HepG2 (cell line): ENCODE results near the gene DZANK1. TPM values are rescaled to one million over a fixed set of nuclear protein-coding genes. Genes with fewer than 3 reads are reported as not detected.

ENCODE experiments used
- ARID2 ChIP-seq: sonication (generic); formaldehyde crosslinking; IDR thresholded peaks from 2 replicates; pipeline ENCODE4 v1.8.1; 2022; ENCODE audit warnings: mild to moderate bottlenecking, missing genetic modification reagents, borderline replicate concordance
- FIP1L1 ChIP-seq: fragments of 200-400 bp; formaldehyde crosslinking; IDR thresholded peaks from 2 replicates; pipeline ENCODE4 v1.6.1; 2018; ENCODE audit warnings: low read depth, mild to moderate bottlenecking, low read length, moderate library complexity, borderline replicate concordance; ENCODE audit not compliant: insufficient read depth
- HNRNPUL1 ChIP-seq: fragments of 200-400 bp; formaldehyde crosslinking; IDR thresholded peaks from 2 replicates; pipeline ENCODE4 v1.6.1; 2017; ENCODE audit warnings: low read depth, mild to moderate bottlenecking, low read length, moderate library complexity
- ISL2 ChIP-seq: sonication (generic); formaldehyde crosslinking; IDR thresholded peaks from 2 replicates; pipeline ENCODE4 v1.5.0; 2020; ENCODE audit warnings: missing genetic modification reagents
- KDM2A ChIP-seq: sonication (generic); formaldehyde crosslinking; IDR thresholded peaks from 2 replicates; pipeline ENCODE4 v1.4.0; 2020; ENCODE audit warnings: low read depth, missing genetic modification reagents, borderline replicate concordance
- NFYB ChIP-seq: sonication (generic); formaldehyde crosslinking; IDR thresholded peaks from 2 replicates; pipeline ENCODE4 v1.4.0; 2020; ENCODE audit warnings: missing genetic modification reagents
- PAXIP1 ChIP-seq: sonication (generic); formaldehyde crosslinking; conservative IDR thresholded peaks from 2 replicates; pipeline ENCODE4 v1.4.0; 2020; ENCODE audit warnings: mild to moderate bottlenecking, missing genetic modification reagents, moderate library complexity
- POLR2A ChIP-seq, 2 experiments: IDR thresholded peaks; 2 replicates each; pipeline ENCODE4 v1.6.1; 2011; ENCODE audit warnings: low read depth in 2 of 2, low read length in 2 of 2, mild to moderate bottlenecking in 1 of 2, moderate library complexity in 1 of 2; ENCODE audit not compliant: insufficient read depth in 1 of 2
- RAD21 ChIP-seq: fragments of 450-650 bp; formaldehyde crosslinking; IDR thresholded peaks from 2 replicates; pipeline ENCODE4 v1.5.0; 2020; ENCODE audit warnings: mild to moderate bottlenecking
- RXRA ChIP-seq: sonication (generic); formaldehyde crosslinking; IDR thresholded peaks from 2 replicates; pipeline ENCODE4 v1.5.1; 2020; ENCODE audit warnings: missing genetic modification reagents
- ZNF264 ChIP-seq: sonication (generic); formaldehyde crosslinking; IDR thresholded peaks from 2 replicates; pipeline ENCODE4 v1.4.0; 2020; ENCODE audit warnings: missing genetic modification reagents
- ZNF317 ChIP-seq: sonication (generic); formaldehyde crosslinking; IDR thresholded peaks from 2 replicates; pipeline ENCODE4 v1.5.0; 2020; ENCODE audit warnings: mild to moderate bottlenecking, missing genetic modification reagents
- ZNF597 ChIP-seq: sonication (generic); formaldehyde crosslinking; IDR thresholded peaks from 2 replicates; pipeline ENCODE4 v1.5.0; 2020; ENCODE audit warnings: missing genetic modification reagents
- ZNF792 ChIP-seq: IDR thresholded peaks from 2 replicates; pipeline ENCODE4 v1.6.1; 2016
- ZZZ3 ChIP-seq: sonication (generic); formaldehyde crosslinking; IDR thresholded peaks from 2 replicates; pipeline ENCODE4 v1.4.0; 2020; ENCODE audit warnings: missing genetic modification reagents, mild to moderate bottlenecking, borderline replicate concordance
- polyA plus RNA-seq, 8 experiments: library from polyadenylated mRNA; depleted of rRNA in 3 of 8; stranded (reverse) in 7 of 8; unstranded in 1 of 8; fragments of >200 nt; fragmentation: Illumina TruSeq in 4 of 8; extraction: Trizol in 4 of 8; gene quantifications; 2 replicates each; pipeline versions ENCODE4 v1.2.1 to v1.2.3, GENCODE V29; 2011 to 2016; ENCODE audit warnings: low read depth in 4 of 8, missing spikeins in 1 of 8, mixed read lengths in 1 of 8; ENCODE audit not compliant: insufficient read depth in 1 of 8
- total RNA-seq, 5 experiments: library from RNA; depleted of rRNA; stranded (reverse); fragments of >200 nt; fragmentation: Illumina TruSeq; extraction: Trizol; gene quantifications; 2 replicates each; pipeline ENCODE4 v1.2.3, GENCODE V29; 2016; ENCODE audit warnings: low read depth in 1 of 5
- TF ChIP-seq, protein P1 (sequence below): sonication (generic); formaldehyde crosslinking; IDR thresholded peaks from 2 replicates; pipeline ENCODE4 v1.4.0; 2020; ENCODE audit warnings: missing genetic modification reagents, borderline replicate concordance
- TF ChIP-seq, protein P2 (sequence below): sonication (generic); formaldehyde crosslinking; IDR thresholded peaks from 2 replicates; pipeline ENCODE4 v1.5.0; 2020; ENCODE audit warnings: missing genetic modification reagents
- TF ChIP-seq, protein P3 (sequence below): sonication (generic); formaldehyde crosslinking; IDR thresholded peaks from 2 replicates; pipeline ENCODE4 v1.4.0; 2020; ENCODE audit warnings: missing genetic modification reagents

DZANK1 gene
- total and polyA plus RNA-seq, 2 of the 13 experiments (the other 11 are each of a cell fraction or from before 2014, with no cell fraction given), result 1.6 to 3.2 TPM

DNA sequence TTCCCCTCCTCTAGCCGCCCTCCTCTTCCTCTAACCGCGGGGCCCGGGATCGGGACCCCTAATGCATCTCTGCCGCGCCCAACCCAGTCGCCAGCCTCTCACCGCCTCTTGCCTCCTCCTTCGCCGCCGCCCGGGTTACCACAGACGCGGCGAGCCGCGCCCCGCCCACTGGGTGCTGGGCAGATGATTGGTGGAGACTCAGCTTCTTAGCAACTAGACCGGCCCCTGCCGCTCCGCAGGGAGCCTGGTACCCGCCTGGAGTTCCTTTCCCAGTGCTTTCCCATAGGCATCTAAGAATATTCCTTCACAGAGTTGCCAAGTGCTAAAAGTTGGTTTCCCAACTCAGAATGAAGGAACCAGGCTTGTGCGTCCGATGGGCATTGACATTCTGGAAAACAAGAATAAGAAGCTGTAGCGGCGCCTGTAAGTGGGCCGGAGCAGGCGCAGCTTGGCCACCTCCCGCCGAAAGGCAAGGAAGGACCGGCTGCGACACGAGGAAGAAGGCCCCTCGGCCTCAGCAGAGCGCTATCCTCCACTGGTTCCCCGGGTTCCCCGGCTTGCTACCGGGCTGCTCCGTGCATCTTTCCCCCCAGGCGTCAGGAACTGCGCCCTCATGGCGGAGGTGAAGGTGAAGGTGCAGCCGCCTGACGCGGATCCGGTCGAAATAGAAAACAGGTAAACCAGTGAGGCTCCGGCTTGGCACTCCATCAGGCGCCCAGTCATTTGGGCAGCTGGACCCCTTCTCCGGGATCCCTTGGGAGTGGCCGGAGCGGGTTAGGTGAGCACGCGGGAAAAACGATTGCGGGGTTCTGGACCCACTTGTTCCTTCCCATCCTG lies at the start of gene DZANK1, which contains the start of gene POLR3F (continued):
- TF ChIP-seq POLR2A (IDR thresholded peaks at IDR 0.05; ENCODE audit: insufficient read depth in 1 of 2, low read depth in 2 of 2, low read length in 2 of 2) (peak; percentile 83 to 96), FIP1L1 (peak; percentile 89; the same call in 1 of the 2 replicates), RAD21 (CRISPR knock-in tag) (peak; percentile 53; the same call in 1 of the 2 replicates), ARID2 (no peak), ZNF264 (CRISPR knock-in tag) (no peak; the same call in 1 of the 2 replicates), ZNF597 (no peak), HNRNPUL1 (no peak), KDM2A (peak; percentile 97), NFYB (CRISPR knock-in tag) (peak; percentile 85), ZNF792 (CRISPR knock-in tag) (peak; percentile 97), ZZZ3 (CRISPR knock-in tag) (peak; percentile 97; the same call in 1 of the 2 replicates), PAXIP1 (CRISPR knock-in tag) (no peak; the same call in 1 of the 2 replicates), RXRA (peak; percentile 74), ZNF317 (CRISPR knock-in tag) (no peak), ISL2 (CRISPR knock-in tag) (peak; percentile 76)
- TF ChIP-seq, protein P1, sequence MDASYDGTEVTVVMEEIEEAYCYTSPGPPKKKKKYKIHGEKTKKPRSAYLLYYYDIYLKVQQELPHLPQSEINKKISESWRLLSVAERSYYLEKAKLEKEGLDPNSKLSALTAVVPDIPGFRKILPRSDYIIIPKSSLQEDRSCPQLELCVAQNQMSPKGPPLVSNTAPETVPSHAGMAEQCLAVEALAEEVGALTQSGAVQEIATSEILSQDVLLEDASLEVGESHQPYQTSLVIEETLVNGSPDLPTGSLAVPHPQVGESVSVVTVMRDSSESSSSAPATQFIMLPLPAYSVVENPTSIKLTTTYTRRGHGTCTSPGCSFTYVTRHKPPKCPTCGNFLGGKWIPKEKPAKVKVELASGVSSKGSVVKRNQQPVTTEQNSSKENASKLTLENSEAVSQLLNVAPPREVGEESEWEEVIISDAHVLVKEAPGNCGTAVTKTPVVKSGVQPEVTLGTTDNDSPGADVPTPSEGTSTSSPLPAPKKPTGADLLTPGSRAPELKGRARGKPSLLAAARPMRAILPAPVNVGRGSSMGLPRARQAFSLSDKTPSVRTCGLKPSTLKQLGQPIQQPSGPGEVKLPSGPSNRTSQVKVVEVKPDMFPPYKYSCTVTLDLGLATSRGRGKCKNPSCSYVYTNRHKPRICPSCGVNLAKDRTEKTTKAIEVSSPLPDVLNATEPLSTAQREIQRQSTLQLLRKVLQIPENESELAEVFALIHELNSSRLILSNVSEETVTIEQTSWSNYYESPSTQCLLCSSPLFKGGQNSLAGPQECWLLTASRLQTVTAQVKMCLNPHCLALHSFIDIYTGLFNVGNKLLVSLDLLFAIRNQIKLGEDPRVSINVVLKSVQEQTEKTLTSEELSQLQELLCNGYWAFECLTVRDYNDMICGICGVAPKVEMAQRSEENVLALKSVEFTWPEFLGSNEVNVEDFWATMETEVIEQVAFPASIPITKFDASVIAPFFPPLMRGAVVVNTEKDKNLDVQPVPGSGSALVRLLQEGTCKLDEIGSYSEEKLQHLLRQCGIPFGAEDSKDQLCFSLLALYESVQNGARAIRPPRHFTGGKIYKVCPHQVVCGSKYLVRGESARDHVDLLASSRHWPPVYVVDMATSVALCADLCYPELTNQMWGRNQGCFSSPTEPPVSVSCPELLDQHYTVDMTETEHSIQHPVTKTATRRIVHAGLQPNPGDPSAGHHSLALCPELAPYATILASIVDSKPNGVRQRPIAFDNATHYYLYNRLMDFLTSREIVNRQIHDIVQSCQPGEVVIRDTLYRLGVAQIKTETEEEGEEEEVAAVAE (CRISPR knock-in tag), result peak; percentile 76; the same call in 1 of the 2 replicates
- TF ChIP-seq, protein P2, sequence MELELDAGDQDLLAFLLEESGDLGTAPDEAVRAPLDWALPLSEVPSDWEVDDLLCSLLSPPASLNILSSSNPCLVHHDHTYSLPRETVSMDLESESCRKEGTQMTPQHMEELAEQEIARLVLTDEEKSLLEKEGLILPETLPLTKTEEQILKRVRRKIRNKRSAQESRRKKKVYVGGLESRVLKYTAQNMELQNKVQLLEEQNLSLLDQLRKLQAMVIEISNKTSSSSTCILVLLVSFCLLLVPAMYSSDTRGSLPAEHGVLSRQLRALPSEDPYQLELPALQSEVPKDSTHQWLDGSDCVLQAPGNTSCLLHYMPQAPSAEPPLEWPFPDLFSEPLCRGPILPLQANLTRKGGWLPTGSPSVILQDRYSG, result peak; percentile 66; the same call in 1 of the 2 replicates
- TF ChIP-seq, protein P3, sequence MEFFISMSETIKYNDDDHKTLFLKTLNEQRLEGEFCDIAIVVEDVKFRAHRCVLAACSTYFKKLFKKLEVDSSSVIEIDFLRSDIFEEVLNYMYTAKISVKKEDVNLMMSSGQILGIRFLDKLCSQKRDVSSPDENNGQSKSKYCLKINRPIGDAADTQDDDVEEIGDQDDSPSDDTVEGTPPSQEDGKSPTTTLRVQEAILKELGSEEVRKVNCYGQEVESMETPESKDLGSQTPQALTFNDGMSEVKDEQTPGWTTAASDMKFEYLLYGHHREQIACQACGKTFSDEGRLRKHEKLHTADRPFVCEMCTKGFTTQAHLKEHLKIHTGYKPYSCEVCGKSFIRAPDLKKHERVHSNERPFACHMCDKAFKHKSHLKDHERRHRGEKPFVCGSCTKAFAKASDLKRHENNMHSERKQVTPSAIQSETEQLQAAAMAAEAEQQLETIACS (CRISPR knock-in tag), result no peak
